HG03439 (cell line): ENCODE results near the gene P3H2.

ENCODE experiments used
- ATAC-seq: cut with Tn5 transposase; IDR thresholded peaks from one replicate; pipeline ENCODE4 v1.9.1; 2021; ENCODE audit warnings: mild to moderate bottlenecking, moderate library complexity; ENCODE audit not compliant: unreplicated experiment

Gene P3H2

GRCh38 chr3:189907803-189908202 lies 212.9 kb downstream of the P3H2 start:
- ATAC-seq, result no peak
